Choroid plexus epithelial cell (primary cell): Measurements from ENCODE around the gene GDPD5.

Source experiments
- DNase-seq: peaks from one replicate; pipeline ENCODE4 v3.0.0-alpha.2; 2010; ENCODE audit warnings: low read depth
- H3K4me3 ChIP-seq: 2 replicates; pipeline ENCODE4 v1.5.1; 2011; ENCODE audit warnings: low read depth, mild to moderate bottlenecking, control low read depth, low read length, moderate library complexity
- TF ChIP-seq, protein P1 (sequence below): conservative IDR thresholded peaks from 2 replicates; pipeline ENCODE4 v1.5.1; 2011; ENCODE audit warnings: low read depth, mild to moderate bottlenecking, control low read depth, inconsistent platforms, low read length, moderate library complexity

GDPD5 gene

DNA sequence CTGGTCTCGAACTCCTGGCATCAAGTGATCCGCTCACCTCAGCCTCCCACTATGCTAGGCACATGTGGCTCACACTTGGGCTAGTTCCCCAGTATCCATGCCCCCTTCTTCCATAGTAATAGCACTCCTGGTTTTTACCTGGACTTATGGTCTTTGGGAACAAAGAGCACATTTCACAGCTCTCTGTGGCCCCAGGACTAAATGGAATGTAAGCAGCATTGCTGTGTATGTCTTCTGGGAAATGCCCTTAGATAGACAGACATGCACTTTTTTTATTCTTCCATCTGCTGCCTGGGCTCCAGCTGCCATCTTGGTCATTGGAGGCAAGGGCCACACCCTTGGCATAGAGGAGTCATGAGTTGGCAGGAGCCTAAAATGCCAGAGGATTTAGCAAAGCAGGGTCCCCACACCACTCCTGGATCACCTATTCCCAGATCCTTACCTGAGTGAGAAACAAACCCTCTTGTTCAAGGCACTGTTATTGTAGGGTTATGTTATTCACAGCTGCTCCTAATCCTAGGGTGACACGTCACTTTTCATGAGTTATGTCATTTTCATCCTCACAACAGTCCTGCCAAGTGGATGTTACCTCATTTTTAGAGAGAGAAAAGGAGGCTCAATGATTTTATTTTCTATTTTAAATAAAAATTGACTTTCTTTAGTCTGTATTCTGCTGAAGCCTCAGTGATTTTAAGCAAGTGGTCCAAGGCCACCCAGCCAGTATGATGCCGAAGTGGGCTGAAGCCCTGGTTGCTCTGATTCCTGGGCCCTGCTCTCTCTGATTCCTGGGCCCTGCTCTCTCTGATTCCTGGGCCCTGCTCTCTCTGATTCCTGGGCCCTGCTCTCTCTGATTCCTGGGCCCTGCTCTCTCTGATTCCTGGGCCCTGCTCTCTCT lies 15.7 kb upstream of the GDPD5 start:
- TF ChIP-seq, protein P1, sequence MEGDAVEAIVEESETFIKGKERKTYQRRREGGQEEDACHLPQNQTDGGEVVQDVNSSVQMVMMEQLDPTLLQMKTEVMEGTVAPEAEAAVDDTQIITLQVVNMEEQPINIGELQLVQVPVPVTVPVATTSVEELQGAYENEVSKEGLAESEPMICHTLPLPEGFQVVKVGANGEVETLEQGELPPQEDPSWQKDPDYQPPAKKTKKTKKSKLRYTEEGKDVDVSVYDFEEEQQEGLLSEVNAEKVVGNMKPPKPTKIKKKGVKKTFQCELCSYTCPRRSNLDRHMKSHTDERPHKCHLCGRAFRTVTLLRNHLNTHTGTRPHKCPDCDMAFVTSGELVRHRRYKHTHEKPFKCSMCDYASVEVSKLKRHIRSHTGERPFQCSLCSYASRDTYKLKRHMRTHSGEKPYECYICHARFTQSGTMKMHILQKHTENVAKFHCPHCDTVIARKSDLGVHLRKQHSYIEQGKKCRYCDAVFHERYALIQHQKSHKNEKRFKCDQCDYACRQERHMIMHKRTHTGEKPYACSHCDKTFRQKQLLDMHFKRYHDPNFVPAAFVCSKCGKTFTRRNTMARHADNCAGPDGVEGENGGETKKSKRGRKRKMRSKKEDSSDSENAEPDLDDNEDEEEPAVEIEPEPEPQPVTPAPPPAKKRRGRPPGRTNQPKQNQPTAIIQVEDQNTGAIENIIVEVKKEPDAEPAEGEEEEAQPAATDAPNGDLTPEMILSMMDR: no peak
- DNase-seq: no peak
- no peak overlapping the region for H3K4me3 ChIP-seq

DNA sequence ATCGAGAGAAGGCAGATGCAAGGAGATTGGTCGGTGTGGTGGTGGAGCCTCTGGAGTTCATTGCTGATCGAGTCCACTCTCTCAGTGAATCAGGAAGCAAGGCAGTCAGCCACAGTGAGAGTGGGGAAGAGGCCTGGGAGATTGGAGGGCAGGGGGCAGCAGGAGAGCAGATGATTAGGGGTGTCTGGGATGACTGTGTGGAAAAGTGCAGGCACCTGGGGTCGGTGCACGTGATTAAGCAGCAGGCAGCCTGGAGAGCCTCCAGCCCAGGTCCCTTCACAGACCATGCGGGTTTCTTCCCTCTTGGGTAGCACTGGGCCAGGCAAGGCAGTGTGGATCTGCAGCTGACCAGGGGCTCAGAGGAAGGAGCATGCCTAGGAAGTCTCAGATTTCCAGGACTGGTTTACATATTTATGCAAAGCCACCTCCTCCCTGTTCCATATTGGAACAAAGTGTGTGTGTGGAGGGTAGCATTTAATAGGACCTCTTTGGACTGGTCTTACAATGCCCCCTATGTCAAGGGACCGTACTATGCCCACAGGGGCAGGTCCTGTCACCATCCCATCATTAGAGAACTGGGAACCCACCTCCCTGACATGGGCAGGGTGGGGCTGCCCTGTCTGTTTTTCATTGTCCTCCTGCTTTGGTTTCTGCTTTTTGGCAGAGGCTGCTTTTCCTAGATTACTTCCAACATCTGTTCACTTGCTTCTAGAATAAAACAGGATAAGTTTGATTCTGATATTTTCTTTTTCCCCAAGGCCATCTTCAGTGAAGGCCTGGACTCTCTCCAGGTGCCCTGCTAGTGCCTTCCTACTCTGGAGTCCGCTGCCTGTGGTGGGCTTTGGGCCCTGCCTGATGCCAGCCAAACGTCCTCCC lies 14.0 kb upstream of the GDPD5 start:
- TF ChIP-seq, protein P1: no peak
- DNase-seq: no peak
- no peak overlapping the region for H3K4me3 ChIP-seq

DNA sequence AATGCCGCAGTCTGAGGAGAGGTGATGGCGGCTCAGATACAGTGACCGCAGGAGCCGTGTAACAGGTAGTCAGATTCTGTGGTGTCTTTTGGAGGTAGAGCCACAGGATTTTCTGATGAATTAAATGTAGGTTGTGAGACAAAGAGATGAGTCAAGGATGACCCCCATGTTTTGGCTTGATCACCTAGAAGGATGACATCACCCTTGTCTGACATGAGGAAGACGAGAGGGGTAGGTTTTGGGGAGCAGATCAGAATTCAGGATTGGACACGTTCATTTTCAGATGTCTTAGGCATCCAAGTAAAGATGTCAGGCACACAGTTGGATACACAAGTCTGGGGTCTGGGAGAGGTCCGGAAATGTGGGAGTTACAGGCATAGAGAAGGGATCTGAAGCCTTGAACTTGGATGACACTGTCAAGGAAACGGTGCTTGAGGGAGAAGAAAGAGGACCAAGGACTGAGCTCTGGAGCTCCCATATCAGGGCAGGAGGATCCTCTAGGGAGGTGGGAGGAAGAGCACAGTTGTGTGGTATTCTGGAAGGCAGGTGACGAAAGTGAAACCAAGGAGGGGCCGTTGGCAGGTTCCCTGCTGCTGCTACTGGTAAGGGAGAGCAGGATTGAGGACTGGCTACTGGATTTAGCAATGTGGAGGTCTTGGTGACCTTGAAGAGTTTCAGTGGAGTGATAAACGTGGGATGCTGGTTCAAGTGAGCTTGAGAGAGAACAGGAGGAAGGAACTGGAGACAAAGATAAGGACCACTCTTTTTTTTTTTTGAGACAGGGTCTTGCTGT lies 12.6 kb upstream of the GDPD5 start:
- DNase-seq: no peak
- no peak overlapping the region for H3K4me3 ChIP-seq
- TF ChIP-seq, protein P1: no peak

DNA sequence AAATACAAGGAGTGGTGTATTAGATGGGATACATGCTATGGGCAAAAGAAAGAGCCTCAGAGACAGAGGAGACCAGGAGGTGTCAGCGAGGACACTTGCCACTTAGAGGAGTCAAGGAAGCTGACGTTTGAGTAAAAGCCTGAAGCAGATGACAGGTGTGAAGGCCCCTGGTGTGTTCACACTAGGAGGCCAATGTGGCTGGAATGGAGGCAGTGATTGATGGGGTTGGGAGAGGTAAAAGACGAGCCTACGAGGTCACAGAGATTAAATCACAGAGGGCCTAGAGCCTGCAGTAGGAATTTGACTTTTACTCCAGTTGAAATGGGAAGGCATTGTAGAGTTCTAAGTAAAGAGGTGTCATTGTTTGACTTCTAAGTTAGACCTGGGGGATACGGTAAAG lies 12.0 kb upstream of the GDPD5 start:
- TF ChIP-seq, protein P1: no peak
- no peak for DNase-seq
- H3K4me3 ChIP-seq: no peak overlapping the region

DNA sequence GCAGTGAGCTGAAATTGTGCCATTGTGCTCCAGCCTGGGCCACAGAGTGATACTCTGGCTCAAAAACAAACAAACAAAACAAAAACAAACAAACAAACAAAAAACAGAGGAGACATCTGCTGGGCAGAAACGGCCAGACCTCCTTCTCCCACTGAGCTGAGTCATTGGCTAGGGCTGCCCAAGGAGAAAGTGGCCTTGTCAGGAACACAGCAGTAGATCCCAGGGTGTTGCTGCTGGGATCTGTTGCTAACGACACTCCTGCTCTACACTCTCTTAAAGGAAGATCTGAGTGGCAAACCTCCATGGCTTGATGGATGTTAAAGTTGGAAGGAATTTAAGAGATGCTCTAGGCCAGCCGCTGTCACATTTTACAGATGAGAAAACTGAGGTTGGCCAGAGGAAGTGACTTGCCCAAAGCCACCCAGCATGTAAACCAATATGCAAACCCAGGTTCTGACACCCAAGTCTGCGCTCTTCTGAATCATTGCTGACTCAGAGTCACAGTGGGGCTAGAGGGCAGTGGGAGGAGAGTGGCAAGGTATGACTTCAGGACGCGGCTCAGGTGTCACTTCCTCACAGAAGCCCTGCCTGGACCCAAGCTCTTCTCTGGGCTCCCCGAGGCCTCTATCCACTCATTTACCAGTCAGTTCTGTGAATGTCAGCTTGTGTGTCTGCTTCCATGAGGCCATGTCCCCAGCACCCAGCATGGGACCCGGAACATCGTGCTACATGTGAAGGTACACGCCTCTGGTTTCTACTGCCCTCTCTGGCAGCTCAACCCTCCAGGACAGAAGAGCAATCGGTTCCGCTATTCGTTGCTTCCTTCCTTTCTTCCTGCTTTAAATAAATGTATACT lies 11.3 kb upstream of the GDPD5 start:
- no peak for DNase-seq
- no peak overlapping the region for H3K4me3 ChIP-seq
- TF ChIP-seq, protein P1: no peak

DNA sequence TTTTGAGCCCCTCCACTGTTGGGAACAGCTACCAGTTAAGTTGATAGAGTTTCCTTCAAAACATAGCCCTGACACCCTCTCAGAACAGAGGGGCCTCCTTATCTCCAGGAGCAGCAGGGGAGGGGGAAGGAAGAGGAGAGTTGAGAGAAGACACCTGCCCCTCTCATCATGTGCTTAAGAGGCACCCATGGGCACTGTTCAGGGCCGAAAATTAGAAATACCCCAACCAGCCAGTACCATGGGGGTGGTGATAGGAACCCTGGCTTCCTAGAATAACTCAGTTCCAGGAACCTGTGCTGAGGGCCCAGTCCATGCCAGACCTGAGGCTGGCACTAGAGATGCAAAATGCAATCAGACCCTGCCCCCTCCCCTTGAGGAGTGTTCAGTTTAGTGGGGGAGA lies 9.3 kb upstream of the GDPD5 start:
- no peak for DNase-seq
- TF ChIP-seq, protein P1: no peak
- H3K4me3 ChIP-seq: no peak overlapping the region
